Endodermal cell (in vitro differentiated cells): ENCODE results near the gene AP4E1. TPM values are rescaled to one million over a fixed set of nuclear protein-coding genes. Genes with fewer than 3 reads are reported as not detected.
A peak's percentile ranks its signal among the peaks of the same experiment; 100 is the strongest.

Experiments
- DNase-seq: peaks from one replicate; pipeline ENCODE4 v3.0.0-alpha.2; 2017
- H3K27ac ChIP-seq: 2 replicates; pipeline ENCODE4 v1.5.1; 2013; ENCODE audit warnings: mild to moderate bottlenecking, low read depth, low read length, moderate library complexity
- H3K27me3 ChIP-seq: 2 replicates; pipeline ENCODE4 v1.6.1; 2013; ENCODE audit warnings: mild to moderate bottlenecking, low read length, moderate library complexity; ENCODE audit not compliant: insufficient read depth, control insufficient read depth, poor library complexity, severe bottlenecking
- H3K36me3 ChIP-seq: 2 replicates; pipeline ENCODE4 v1.7.0; 2013; ENCODE audit warnings: mild to moderate bottlenecking, low read length, moderate library complexity; ENCODE audit not compliant: control insufficient read depth, insufficient read depth
- H3K4me1 ChIP-seq: one replicate; pipeline ENCODE4 v1.7.0; 2013; ENCODE audit warnings: low read length; ENCODE audit not compliant: control insufficient read depth, insufficient read depth
- H3K4me3 ChIP-seq: 2 replicates; pipeline ENCODE4 v1.5.1; 2013; ENCODE audit warnings: mild to moderate bottlenecking, low read length, moderate library complexity
- H3K9ac ChIP-seq: 2 replicates; pipeline ENCODE4 v1.6.1; 2013; ENCODE audit warnings: mild to moderate bottlenecking, low read length, moderate library complexity; ENCODE audit not compliant: poor library complexity, severe bottlenecking; ENCODE audit errors: extremely low read depth
- H3K9me3 ChIP-seq: 2 replicates; pipeline ENCODE4 v1.6.1; 2013; ENCODE audit warnings: mild to moderate bottlenecking, low read length, moderate library complexity; ENCODE audit not compliant: control insufficient read depth
- H3K27ac Mint-ChIP-seq: 2 replicates; pipeline ENCODE4 v1.8.0; 2020; ENCODE audit warnings: mixed read lengths
- H3K27me3 Mint-ChIP-seq: 2 replicates; pipeline ENCODE4 v1.8.0; 2021; ENCODE audit warnings: mild to moderate bottlenecking, mixed read lengths; ENCODE audit not compliant: insufficient read depth
- H3K36me3 Mint-ChIP-seq: 2 replicates; pipeline ENCODE4 v1.8.0; 2020; ENCODE audit warnings: low read depth, mixed read lengths
- H3K4me1 Mint-ChIP-seq: 2 replicates; pipeline ENCODE4 v1.8.0; 2020; ENCODE audit warnings: mixed read lengths
- H3K4me3 Mint-ChIP-seq: 2 replicates; pipeline ENCODE4 v1.8.0; 2020; ENCODE audit warnings: mild to moderate bottlenecking, moderate library complexity, mixed read lengths
- H3K9me3 Mint-ChIP-seq: 2 replicates; pipeline ENCODE4 v1.8.0; 2020; ENCODE audit warnings: mild to moderate bottlenecking, mixed read lengths
- CTCF ChIP-seq: fragments of 200-600 bp; sonication (generic); conservative IDR thresholded peaks from 2 replicates; pipeline ENCODE4 v1.5.0; 2021; ENCODE audit warnings: antibody characterized with exemption, mild to moderate bottlenecking
- WGBS, 2 experiments: methylation state at CpG; one replicate each; pipeline versions ENCODE4 v1.1.5 to v1.1.7; 2013; ENCODE audit warnings: missing lambda C conversion rate in 2 of 2, mixed read lengths in 1 of 2; ENCODE audit not compliant: insufficient coverage in 1 of 2, insufficient read length in 1 of 2; 5-methylcytosine and 5-hydroxymethylcytosine counted together
- total RNA-seq, 2 donors: library from RNA; stranded (reverse); fragmentation: NEBNext Ultra II Directional in 1 of 2; extraction: Animal tissue kit (Norgen Biotek cat#: 25700) in 1 of 2; gene quantifications; 2 replicates in 1 of 2; 3 replicates in 1 of 2; pipeline ENCODE4 v1.2.1, GENCODE V29; 2021

AP4E1 gene
- total RNA-seq, 2 donors from 2014 or later = 7.8 to 12.5 TPM

GRCh38 chr15:51054535-51054934 is 146.1 kb downstream of the AP4E1 start:
- H3K36me3 Mint-ChIP-seq = no peaks in the 10 kb centered on the region
- no peak overlapping the region for H3K27ac ChIP-seq
- peaks cover 28% of the 10 kb centered on the region for H3K27me3 ChIP-seq
- no peaks in the 10 kb centered on the region for H3K9me3 ChIP-seq
- H3K4me3 Mint-ChIP-seq = no peak overlapping the region
- H3K4me1 ChIP-seq = no peaks in the 10 kb centered on the region
- no peaks in the 10 kb centered on the region for H3K9me3 Mint-ChIP-seq
- H3K9ac ChIP-seq = no peak overlapping the region
- peaks cover 52% of the 10 kb centered on the region for H3K27me3 Mint-ChIP-seq
- no peak overlapping the region for H3K4me3 ChIP-seq
- peaks cover 9% of the 10 kb centered on the region for H3K4me1 Mint-ChIP-seq
- DNase-seq = peak; percentile 63
- WGBS, 2 experiments = 96% methylated on average over 1 of the region's 1 CpG; no CpG with 5 or more reads in 1 of the 2 experiments
- no peak for TF ChIP-seq CTCF
- no peaks in the 10 kb centered on the region for H3K36me3 ChIP-seq
- H3K27ac Mint-ChIP-seq = peak overlapping the region; percentile 22

Other genes starting within 250 kb of the AP4E1 start
- gene TRPM7, start 221.9 kb upstream of the AP4E1 start, total RNA-seq = 10 to 100 TPM; 42.7 to 46.4 TPM
- 10 to 100 TPM; 62.4 to 78.7 TPM for gene SPPL2A, start 143.0 kb upstream of the AP4E1 start, total RNA-seq
- under 1 TPM in 1 of 2 donors, not detected in 1; 0.31 TPM for gene TNFAIP8L3, start 186.2 kb downstream of the AP4E1 start, total RNA-seq